ENCODE measurements around the gene NRK.
"Not testable (repeated sequence)": the region's sequence is repeated elsewhere in the genome, so short reads cannot be mapped to it uniquely, and the experiment has no call there.

The NRK gene

GRCh38 chrX:105909576-105909975, 87.2 kb downstream of the NRK start:
- no peak for DNase-seq

- DNase-seq: no peak
Measured at GRCh38 chrX:105910563-105911105, 88.3 kb downstream of the NRK start.

DNA sequence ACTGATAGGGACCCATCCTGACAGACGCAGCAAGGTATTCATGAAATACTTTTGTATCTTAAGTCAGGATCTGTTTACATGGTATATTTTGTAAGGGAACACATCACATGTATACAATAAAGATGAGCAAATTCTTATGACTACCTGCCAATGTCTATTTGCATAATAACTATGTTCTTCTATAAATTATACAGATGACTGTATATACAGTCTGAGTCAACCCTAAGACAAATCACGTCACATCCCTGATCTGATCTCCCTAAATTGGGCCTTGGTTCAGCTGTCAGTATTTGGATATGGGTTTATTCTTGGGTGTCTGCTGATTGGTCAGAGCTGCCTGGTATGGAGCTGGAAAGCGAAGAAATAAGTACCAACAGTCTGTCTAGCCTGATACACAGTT, 122.9 kb downstream of the NRK start:
- no peak for DNase-seq

DNA sequence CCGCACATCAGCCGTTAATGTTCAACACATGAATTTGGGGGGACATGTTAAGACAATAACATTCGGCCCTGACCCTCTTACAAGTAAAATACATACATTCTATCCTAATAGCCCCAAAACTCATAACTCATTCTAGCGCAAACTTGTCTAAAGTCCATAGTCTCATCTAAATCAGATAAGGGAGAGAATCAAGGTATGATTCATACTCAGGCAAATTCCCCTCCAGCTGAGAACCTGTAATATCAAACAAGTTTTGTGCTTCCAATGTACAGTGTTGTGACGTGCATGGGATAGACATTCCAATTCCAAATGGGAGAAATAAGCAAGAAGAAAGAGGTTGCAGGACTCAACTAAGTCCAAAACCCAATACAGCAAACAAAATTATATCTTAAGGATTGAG, 147.1 kb downstream of the NRK start:
- no peak for DNase-seq

DNA sequence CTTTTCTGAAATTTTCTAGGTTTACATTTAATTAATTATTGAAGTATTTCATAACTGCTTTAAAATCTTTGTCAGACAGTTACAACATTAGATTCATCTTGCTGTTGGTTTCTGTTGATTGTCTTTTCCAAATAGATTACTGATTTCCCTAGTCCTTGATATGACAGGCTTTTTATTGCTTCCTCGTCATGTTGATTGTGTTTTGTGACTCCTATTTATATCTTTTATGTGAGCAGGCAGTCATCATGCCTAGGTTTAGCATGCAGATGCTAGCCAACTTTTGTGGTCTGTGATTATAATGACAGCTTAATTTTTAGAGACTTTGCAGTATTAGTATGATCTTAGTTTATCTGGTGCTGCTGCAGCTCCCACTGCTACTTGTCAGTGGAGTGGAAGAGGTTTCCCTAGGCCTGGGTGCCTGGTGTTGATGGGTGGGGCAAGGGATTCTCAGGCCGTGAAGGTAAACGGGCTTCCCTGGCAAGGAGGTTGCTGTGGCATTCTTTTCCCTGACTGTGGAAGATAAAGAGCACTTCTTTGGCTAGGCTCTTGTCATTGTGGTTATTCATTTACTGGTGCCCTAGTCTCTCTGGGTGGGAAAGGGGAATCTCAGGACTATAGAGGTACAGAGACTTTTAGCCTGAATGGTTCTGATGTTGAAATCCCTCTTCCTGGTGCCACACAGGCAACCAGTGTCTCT, 150.5 kb downstream of the NRK start:
- no peak for DNase-seq

- no peak for DNase-seq
Measured at GRCh38 chrX:105973387-105973739, 151.0 kb downstream of the NRK start.

DNA sequence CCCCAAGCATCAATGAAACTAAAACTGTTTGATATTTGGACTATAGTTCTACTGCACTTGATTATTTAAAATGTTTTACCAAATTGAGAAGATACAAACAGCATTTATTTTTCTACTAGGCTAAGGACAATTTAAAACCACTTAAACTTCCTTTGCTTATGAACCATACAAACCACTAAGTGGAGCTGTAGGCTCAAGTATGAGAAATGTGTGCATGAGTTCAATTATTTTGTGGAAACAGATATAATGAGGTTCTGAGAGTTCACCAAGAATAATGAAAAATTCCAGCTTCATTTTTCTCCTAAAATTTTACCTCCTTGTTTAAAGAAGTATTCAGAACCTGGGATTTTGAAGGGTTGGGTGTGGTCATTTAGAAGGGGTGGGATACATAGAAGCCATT, 153.0 kb downstream of the NRK start:
- no peak for DNase-seq

- no peak for DNase-seq
Measured at GRCh38 chrX:105981772-105982485, 159.6 kb downstream of the NRK start.

DNA sequence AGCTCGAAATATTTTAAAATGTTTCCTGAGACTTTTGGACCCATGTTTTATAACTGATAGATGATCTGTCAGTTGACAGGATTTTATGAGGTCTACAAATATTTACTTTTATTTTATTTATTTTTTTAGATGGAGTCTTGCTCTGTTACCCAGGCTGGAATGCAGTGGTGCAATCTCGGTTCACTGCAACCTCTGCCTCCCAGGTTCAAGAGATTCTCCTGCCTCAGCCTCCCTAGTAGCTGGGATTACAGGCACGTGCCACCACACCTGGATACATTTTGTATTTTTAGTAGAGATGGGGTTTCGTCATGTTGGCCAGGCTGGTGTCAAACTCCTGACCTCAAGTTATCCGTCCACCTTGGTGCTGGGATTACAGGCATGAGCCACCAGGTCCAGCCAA, 166.1 kb downstream of the NRK start:
- DNase-seq: not testable (repeated sequence)

- DNase-seq: no peak
Measured at GRCh38 chrX:105999294-105999693, 177.0 kb downstream of the NRK start.

DNA sequence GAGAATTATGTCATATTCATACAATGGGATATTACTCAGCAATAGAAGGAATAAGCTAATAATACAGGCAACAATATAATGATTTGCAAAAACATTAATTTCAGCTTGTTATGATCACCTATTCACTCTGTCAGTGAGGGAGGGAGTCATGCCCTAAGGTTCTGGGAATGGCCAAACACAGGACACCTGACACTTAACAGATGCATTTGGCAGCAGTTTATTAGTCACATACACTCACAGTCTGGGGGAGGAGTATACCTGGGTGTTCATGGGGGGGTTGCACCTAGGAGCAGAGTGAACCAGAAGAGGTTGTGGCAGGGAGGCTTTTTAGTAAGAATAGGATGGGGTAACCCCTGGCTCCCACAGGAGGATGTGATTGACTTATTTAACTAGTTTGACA, 177.9 kb downstream of the NRK start:
- no peak for DNase-seq

DNA sequence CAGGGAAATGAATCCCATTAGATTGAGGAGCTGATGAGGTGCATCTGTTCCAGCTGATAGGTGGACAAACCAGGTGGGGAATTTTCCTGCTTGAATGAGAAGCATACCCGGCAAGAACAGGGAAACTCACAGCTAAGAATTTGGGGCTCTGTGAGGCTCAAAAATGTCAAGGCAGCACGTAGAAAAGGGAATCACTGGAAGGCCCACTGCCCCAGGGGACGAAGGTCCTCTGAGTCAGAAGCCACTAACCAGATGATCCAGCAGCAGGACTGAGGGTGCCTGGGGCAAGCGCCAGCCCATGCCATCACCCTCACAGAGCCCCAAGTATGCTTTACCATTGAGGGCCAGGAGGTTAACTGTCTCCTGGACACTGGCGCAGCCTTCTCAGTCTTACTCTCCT, 178.3 kb downstream of the NRK start:
- DNase-seq: not testable (repeated sequence)

GRCh38 chrX:106005684-106006083, 183.3 kb downstream of the NRK start:
- no peak for DNase-seq

DNA sequence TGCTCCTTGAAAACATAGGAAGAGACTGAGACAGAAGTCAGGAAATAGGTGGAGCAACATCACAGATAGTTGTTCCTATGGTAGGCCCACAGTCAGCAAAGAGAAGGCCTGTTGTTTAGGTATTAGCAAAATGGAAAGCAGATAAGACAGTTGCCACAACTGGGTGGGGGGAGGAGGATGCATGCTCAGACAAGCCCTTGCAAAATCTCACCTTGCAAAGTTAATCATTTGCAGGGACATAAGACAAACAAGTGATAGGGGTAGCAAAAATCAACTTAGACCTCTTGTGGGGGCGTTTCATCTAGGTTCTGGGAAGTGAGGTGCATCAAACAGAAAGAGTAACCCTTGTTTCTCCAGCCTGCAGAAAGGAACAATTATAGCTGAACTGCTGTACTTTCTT, 185.5 kb downstream of the NRK start:
- DNase-seq: no peak
